Naive thymus-derived CD8-positive, alpha-beta T cell (primary cell): ENCODE data around the gene LSM3. TPM values are rescaled to one million over a fixed set of nuclear protein-coding genes. Genes with fewer than 3 reads are reported as not detected.

Experiments
- ATAC-seq, 2 donors: fragments of 150-1000 bp; cut with Tn5 transposase in 1 of 2; sonication (Bioruptor Pico), chemical (Tn5 transposase) in 1 of 2; 1 replicate in 1 of 2; 2 replicates in 1 of 2; pipeline ENCODE4 v1.10.0; 2021; ENCODE audit warnings: mild to moderate bottlenecking in 2 of 2, moderate library complexity in 2 of 2
- POLR2A ChIA-PET: fragments of 350-600 bp; sonication (Branson Sonifier 250); formaldehyde crosslinking; loops from one replicate; lab custom pipeline; 2021; ENCODE audit warnings: antibody characterized with exemption; lab: Charles Lee
- DNase-seq, 10 donors: peaks; one replicate each; pipeline versions ENCODE4 v3.0.0 to v3.0.0-alpha.2; 2020 to 2022
- H3K27ac Mint-ChIP-seq, 10 donors: one replicate each; pipeline ENCODE4 v1.8.0; 2020 to 2022; ENCODE audit warnings: mild to moderate bottlenecking in 10 of 10, mixed read lengths in 10 of 10, moderate library complexity in 4 of 10, inconsistent platforms in 1 of 10
- H3K27me3 Mint-ChIP-seq, 5 donors: one replicate each; pipeline ENCODE4 v1.8.0; 2021 to 2022; ENCODE audit warnings: mixed read lengths in 5 of 5
- H3K36me3 Mint-ChIP-seq, 3 donors: one replicate each; pipeline ENCODE4 v1.8.0; 2020 to 2022; ENCODE audit warnings: mixed read lengths in 3 of 3, mild to moderate bottlenecking in 2 of 3, inconsistent platforms in 1 of 3
- H3K4me1 Mint-ChIP-seq, 4 donors: one replicate each; pipeline ENCODE4 v1.8.0; 2021 to 2022; ENCODE audit warnings: mixed read lengths in 4 of 4
- H3K4me3 Mint-ChIP-seq, 10 donors: one replicate each; pipeline ENCODE4 v1.8.0; 2020 to 2022; ENCODE audit warnings: mild to moderate bottlenecking in 10 of 10, mixed read lengths in 10 of 10, moderate library complexity in 6 of 10, inconsistent platforms in 1 of 10
- H3K9me3 Mint-ChIP-seq, 9 donors: one replicate each; pipeline ENCODE4 v1.8.0; 2020 to 2022; ENCODE audit warnings: mixed read lengths in 9 of 9, mild to moderate bottlenecking in 3 of 9, inconsistent platforms in 1 of 9, moderate library complexity in 1 of 9
- polyA plus RNA-seq, 3 donors: library from polyadenylated mRNA; unstranded; fragments of 300-500 nt; fragmentation: Illumina TruSeq; gene quantifications; one replicate each; pipeline ENCODE4 v1.2.3, GENCODE V29; 2021
- total RNA-seq, 8 experiments: library from RNA in 2 of 8; stranded (reverse) in 2 of 8; gene quantifications; one replicate each; pipeline ENCODE4 v1.2.3 and lab custom pipeline; 2021 to 2026

LSM3 gene
- total and polyA plus RNA-seq, 5 experiments from 2014 or later: 10.4 to 26.5 (median 20.8) TPM

- ATAC-seq (no peak), DNase-seq (no peak)
- Mint-ChIP-seq H3K4me3 (no peak overlapping the region), H3K27me3 (no peaks in the 10 kb centered on the region), H3K27ac (peak overlapping the region in 1 of 10 donors; percentile 28), H3K9me3 (peaks cover 0 to 20% (median 12%) of the 10 kb centered on the region in 9 donors), H3K36me3 (peaks cover 33 to 99% (median 88%) of the 10 kb centered on the region in 3 donors), H3K4me1 (peaks cover 2 to 29% (median 18%) of the 10 kb centered on the region in 4 donors)
- POLR2A ChIA-PET: interaction anchor here (0.7 kb wide), 1 partner anchor 9 kb away, joined by 3 read pairs; no protein-coding TSS in a partner anchor
These were observed 16.4 kb upstream of the LSM3 start for GRCh38 chr3:14162178-14162577.

- DNase-seq (no peak), ATAC-seq (no peak)
- H3K4me3 Mint-ChIP-seq: no peak overlapping the region
- H3K27ac Mint-ChIP-seq: peak overlapping the region in 2 of 10 donors; percentile 37 to 54
- no peaks in the 10 kb centered on the region for H3K27me3 Mint-ChIP-seq
- peaks cover 12 to 38% (median 27%) of the 10 kb centered on the region in 4 donors for H3K4me1 Mint-ChIP-seq
- peaks cover 32 to 100% (median 88%) of the 10 kb centered on the region in 3 donors for H3K36me3 Mint-ChIP-seq
- H3K9me3 Mint-ChIP-seq: peaks cover 0 to 9% (median 4%) of the 10 kb centered on the region in 9 donors
- POLR2A ChIA-PET: interaction anchor here (1.3 kb wide), 1 partner anchor 9 kb away, joined by 5 read pairs; no protein-coding TSS in a partner anchor
These were observed 11.6 kb upstream of the LSM3 start for GRCh38 chr3:14166877-14167603.

GRCh38 chr3:14169435-14169834, 9.2 kb upstream of the LSM3 start:
- ATAC-seq (no peak), DNase-seq (no peak)
- Mint-ChIP-seq H3K27me3 (no peaks in the 10 kb centered on the region), H3K27ac (no peak overlapping the region), H3K4me3 (no peak overlapping the region), H3K36me3 (peaks cover 21 to 90% (median 68%) of the 10 kb centered on the region in 3 donors), H3K9me3 (no peaks in the 10 kb centered on the region), H3K4me1 (peaks cover 27 to 57% (median 38%) of the 10 kb centered on the region in 4 donors)
- POLR2A ChIA-PET: no interaction called here

GRCh38 chr3:14169871-14170270, 8.7 kb upstream of the LSM3 start:
- peaks cover 21 to 85% (median 64%) of the 10 kb centered on the region in 3 donors for H3K36me3 Mint-ChIP-seq
- H3K27me3 Mint-ChIP-seq: no peaks in the 10 kb centered on the region
- peaks cover 32 to 62% (median 41%) of the 10 kb centered on the region in 4 donors for H3K4me1 Mint-ChIP-seq
- ATAC-seq (no peak), DNase-seq (no peak)
- POLR2A ChIA-PET: no interaction called here
- no peak overlapping the region for H3K4me3 Mint-ChIP-seq
- H3K9me3 Mint-ChIP-seq: no peaks in the 10 kb centered on the region
- H3K27ac Mint-ChIP-seq: no peak overlapping the region

GRCh38 chr3:14170531-14171159, 8.0 kb upstream of the LSM3 start:
- DNase-seq (no peak), ATAC-seq (no peak)
- POLR2A ChIA-PET: no interaction called here
- H3K4me3 Mint-ChIP-seq: peak overlapping the region in 1 of 10 donors; percentile 4
- H3K4me1 Mint-ChIP-seq: peaks cover 40 to 69% (median 49%) of the 10 kb centered on the region in 4 donors
- H3K27me3 Mint-ChIP-seq: no peaks in the 10 kb centered on the region
- peak overlapping the region in 1 of 10 donors; percentile 14 for H3K27ac Mint-ChIP-seq
- H3K36me3 Mint-ChIP-seq: peaks cover 21 to 78% (median 56%) of the 10 kb centered on the region in 3 donors
- H3K9me3 Mint-ChIP-seq: no peaks in the 10 kb centered on the region

- H3K9me3 Mint-ChIP-seq: no peaks in the 10 kb centered on the region
- ATAC-seq (no peak), DNase-seq (no peak)
- peaks cover 17 to 59% (median 42%) of the 10 kb centered on the region in 3 donors for H3K36me3 Mint-ChIP-seq
- POLR2A ChIA-PET: interaction anchor here (0.6 kb wide), 1 partner anchor 721 kb away, joined by 3 read pairs; no protein-coding TSS in a partner anchor
- no peak overlapping the region for H3K4me3 Mint-ChIP-seq
- no peak overlapping the region for H3K27ac Mint-ChIP-seq
- H3K27me3 Mint-ChIP-seq: no peaks in the 10 kb centered on the region
- peaks cover 46 to 72% (median 58%) of the 10 kb centered on the region in 4 donors for H3K4me1 Mint-ChIP-seq
These were observed 6.1 kb upstream of the LSM3 start for GRCh38 chr3:14172496-14172895.

- DNase-seq: no peak
- Mint-ChIP-seq H3K27me3 (no peaks in the 10 kb centered on the region), H3K4me3 (peak overlapping the region in 7 of 10 donors; percentile 58 to 88 (median 67)), H3K27ac (peak overlapping the region in 8 of 10 donors; percentile 10 to 100 (median 60)), H3K36me3 (peaks cover 13 to 39% (median 26%) of the 10 kb centered on the region in 3 donors), H3K9me3 (no peaks in the 10 kb centered on the region), H3K4me1 (peaks cover 48 to 79% (median 74%) of the 10 kb centered on the region in 4 donors)
- POLR2A ChIA-PET: interaction anchor here (0.8 to 7.0 kb wide), 3 partner anchors 32 to 278 kb away, joined by 3 to 124 read pairs (median 4); partner anchors contain the start of genes CHCHD4 and TMEM43
- ATAC-seq: no peak
These were observed 4.1 kb upstream of the LSM3 start for GRCh38 chr3:14174483-14174882.

- peaks cover 45 to 81% (median 75%) of the 10 kb centered on the region in 4 donors for H3K4me1 Mint-ChIP-seq
- H3K27ac Mint-ChIP-seq: peak overlapping the region; percentile 21 to 100 (median 74)
- H3K4me3 Mint-ChIP-seq: peak overlapping the region; percentile 26 to 88 (median 67)
- DNase-seq (peak in 9 of 10 donors; percentile 24 to 81 (median 71)), ATAC-seq (peak; percentile 42 to 48)
- H3K36me3 Mint-ChIP-seq: peaks cover 9 to 29% (median 19%) of the 10 kb centered on the region in 3 donors
- no peaks in the 10 kb centered on the region for H3K9me3 Mint-ChIP-seq
- H3K27me3 Mint-ChIP-seq: no peaks in the 10 kb centered on the region
- POLR2A ChIA-PET: interaction anchor here (1.0 to 7.0 kb wide), 7 partner anchors 8 to 281 kb away, joined by 3 to 124 read pairs (median 5); partner anchors contain the start of genes CHCHD4 and TMEM43
These were observed 3.1 kb upstream of the LSM3 start for GRCh38 chr3:14175383-14176037.

- H3K9me3 Mint-ChIP-seq: no peaks in the 10 kb centered on the region
- peaks cover 38 to 79% (median 74%) of the 10 kb centered on the region in 4 donors for H3K4me1 Mint-ChIP-seq
- H3K36me3 Mint-ChIP-seq: peaks cover 4 to 25% (median 12%) of the 10 kb centered on the region in 3 donors
- POLR2A ChIA-PET: interaction anchor here (0.9 to 7.0 kb wide), 15 partner anchors 12 to 771 kb away, joined by 3 to 124 read pairs (median 7); partner anchors contain the start of genes CCDC174, CHCHD4, SLC6A6 and TMEM43
- ATAC-seq (peak; percentile 6 to 8), DNase-seq (peak in 1 of 10 donors; percentile 12)
- no peaks in the 10 kb centered on the region for H3K27me3 Mint-ChIP-seq
- peak overlapping the region; percentile 88 to 100 (median 98) for H3K4me3 Mint-ChIP-seq
- H3K27ac Mint-ChIP-seq: peak overlapping the region; percentile 97 to 100 (median 99)
These were observed 904 bp upstream of the LSM3 start for GRCh38 chr3:14177580-14178246.

- ATAC-seq (no peak), DNase-seq (no peak)
- Mint-ChIP-seq H3K27ac (peak overlapping the region; percentile 97 to 100 (median 100)), H3K9me3 (no peaks in the 10 kb centered on the region), H3K27me3 (no peaks in the 10 kb centered on the region), H3K36me3 (peaks cover 4 to 31% (median 19%) of the 10 kb centered on the region in 3 donors), H3K4me3 (peak overlapping the region; percentile 88 to 100 (median 98)), H3K4me1 (peaks cover 32 to 79% (median 73%) of the 10 kb centered on the region in 4 donors)
- POLR2A ChIA-PET: interaction anchor here (0.6 to 7.0 kb wide), 23 partner anchors 14 to 1695 kb away, joined by 3 to 124 read pairs (median 5); partner anchors contain the start of genes CCDC174, CHCHD4, NUP210 and RBSN
These were observed 473 bp downstream of the LSM3 start for GRCh38 chr3:14179114-14179465.

GRCh38 chr3:14179795-14180194, 1.2 kb downstream of the LSM3 start:
- Mint-ChIP-seq H3K9me3 (no peaks in the 10 kb centered on the region), H3K36me3 (peaks cover 4 to 33% (median 20%) of the 10 kb centered on the region in 3 donors), H3K27ac (peak overlapping the region; percentile 97 to 100 (median 100)), H3K4me1 (peaks cover 28 to 73% (median 66%) of the 10 kb centered on the region in 4 donors), H3K4me3 (peak overlapping the region; percentile 88 to 100 (median 98)), H3K27me3 (no peaks in the 10 kb centered on the region)
- no peak for DNase-seq
- no peak for ATAC-seq
- POLR2A ChIA-PET: interaction anchor here (2.0 to 7.0 kb wide), 5 partner anchors 36 to 472 kb away, joined by 10 to 124 read pairs (median 26); partner anchors contain the start of genes CCDC174, CHCHD4 and TMEM43
